ENCODE data around the gene NAALADL2.

DNA sequence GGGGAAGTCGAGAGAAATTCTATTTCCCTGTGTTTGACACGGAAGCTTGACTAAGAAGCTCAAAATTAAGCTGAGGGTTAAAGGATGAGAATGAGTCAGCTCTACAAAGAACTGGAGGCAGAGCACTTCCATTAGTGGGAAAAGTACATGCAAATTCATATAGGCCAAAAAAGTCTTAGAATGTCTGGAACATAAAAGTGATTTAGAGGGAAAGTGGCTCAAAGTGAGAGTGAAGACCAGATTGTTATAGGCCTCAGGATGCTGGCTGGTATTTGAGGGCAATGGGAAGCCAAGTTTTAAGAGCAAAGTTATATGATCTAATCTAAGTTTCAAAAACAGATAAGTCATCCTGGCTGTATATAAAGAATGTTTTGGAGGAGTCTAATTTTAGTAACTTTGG is 857.3 kb downstream of the NAALADL2 start:
- TF ChIP-seq, protein P1, sequence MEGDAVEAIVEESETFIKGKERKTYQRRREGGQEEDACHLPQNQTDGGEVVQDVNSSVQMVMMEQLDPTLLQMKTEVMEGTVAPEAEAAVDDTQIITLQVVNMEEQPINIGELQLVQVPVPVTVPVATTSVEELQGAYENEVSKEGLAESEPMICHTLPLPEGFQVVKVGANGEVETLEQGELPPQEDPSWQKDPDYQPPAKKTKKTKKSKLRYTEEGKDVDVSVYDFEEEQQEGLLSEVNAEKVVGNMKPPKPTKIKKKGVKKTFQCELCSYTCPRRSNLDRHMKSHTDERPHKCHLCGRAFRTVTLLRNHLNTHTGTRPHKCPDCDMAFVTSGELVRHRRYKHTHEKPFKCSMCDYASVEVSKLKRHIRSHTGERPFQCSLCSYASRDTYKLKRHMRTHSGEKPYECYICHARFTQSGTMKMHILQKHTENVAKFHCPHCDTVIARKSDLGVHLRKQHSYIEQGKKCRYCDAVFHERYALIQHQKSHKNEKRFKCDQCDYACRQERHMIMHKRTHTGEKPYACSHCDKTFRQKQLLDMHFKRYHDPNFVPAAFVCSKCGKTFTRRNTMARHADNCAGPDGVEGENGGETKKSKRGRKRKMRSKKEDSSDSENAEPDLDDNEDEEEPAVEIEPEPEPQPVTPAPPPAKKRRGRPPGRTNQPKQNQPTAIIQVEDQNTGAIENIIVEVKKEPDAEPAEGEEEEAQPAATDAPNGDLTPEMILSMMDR (IDR thresholded peaks at IDR 0.05) = no peak
- no peak for TF ChIP-seq POLR2A (IDR thresholded peaks at IDR 0.05)

All from uterus (tissue), 2 donors.